Measurements from ENCODE around the gene KAT2B.

Gene KAT2B

GRCh38 chr3:20143519-20143918 lies 103.3 kb downstream of the KAT2B start:
- no peak for DNase-seq (ENCODE audit: low read depth)

GRCh38 chr3:20145874-20146273 lies 105.6 kb downstream of the KAT2B start:
- no peak for DNase-seq (ENCODE audit: low read depth)

GRCh38 chr3:20146301-20146700 lies 106.1 kb downstream of the KAT2B start:
- DNase-seq (ENCODE audit: low read depth), result no peak

- DNase-seq (ENCODE audit: low read depth), result no peak
These were observed 107.1 kb downstream of the KAT2B start for GRCh38 chr3:20147361-20147760.

- no peak for DNase-seq (ENCODE audit: low read depth)
These were observed 108.2 kb downstream of the KAT2B start for GRCh38 chr3:20148466-20148865.

- DNase-seq (ENCODE audit: low read depth), result no peak
These were observed 113.8 kb downstream of the KAT2B start for GRCh38 chr3:20154078-20154477.

- DNase-seq (ENCODE audit: low read depth), result no peak
These were observed 114.7 kb downstream of the KAT2B start for GRCh38 chr3:20154928-20155327.

- DNase-seq (ENCODE audit: low read depth), result no peak
These were observed 120.0 kb downstream of the KAT2B start for GRCh38 chr3:20160230-20160629.

- DNase-seq (ENCODE audit: low read depth), result no peak
These were observed 121.5 kb downstream of the KAT2B start for GRCh38 chr3:20161714-20162113.

- DNase-seq (ENCODE audit: low read depth), result no peak
These were observed 133.7 kb downstream of the KAT2B start for GRCh38 chr3:20173844-20174410.

- no peak for DNase-seq (ENCODE audit: low read depth)
These were observed 141.0 kb downstream of the KAT2B start for GRCh38 chr3:20181276-20181675.

GRCh38 chr3:20182206-20182605 lies 142.0 kb downstream of the KAT2B start:
- no peak for DNase-seq (ENCODE audit: low read depth)

- no peak for DNase-seq (ENCODE audit: low read depth)
These were observed 145.1 kb downstream of the KAT2B start for GRCh38 chr3:20185331-20185678.

GRCh38 chr3:20185679-20186599 lies 145.7 kb downstream of the KAT2B start, which contains the start of gene SGO1:
SGO1 (minus strand) TSS chr3:20186206; CDS start chr3:20184027, 2,179 bp downstream.
- DNase-seq (ENCODE audit: low read depth), result peak; percentile 100

- DNase-seq (ENCODE audit: low read depth), result no peak
These were observed 146.4 kb downstream of the KAT2B start for GRCh38 chr3:20186600-20187004.

GRCh38 chr3:20190991-20191390 lies 150.7 kb downstream of the KAT2B start:
- DNase-seq (ENCODE audit: low read depth), result no peak

GRCh38 chr3:20194793-20195460 lies 154.7 kb downstream of the KAT2B start:
- DNase-seq (ENCODE audit: low read depth), result no peak

- DNase-seq (ENCODE audit: low read depth), result no peak
These were observed 157.5 kb downstream of the KAT2B start for GRCh38 chr3:20197775-20198174.

GRCh38 chr3:20201143-20201542 lies 160.9 kb downstream of the KAT2B start:
- no peak for DNase-seq (ENCODE audit: low read depth)
